ENCODE results near the gene EP400.
A peak's percentile ranks its signal among the peaks of the same experiment; 100 is the strongest.

EP400 gene, protein sequence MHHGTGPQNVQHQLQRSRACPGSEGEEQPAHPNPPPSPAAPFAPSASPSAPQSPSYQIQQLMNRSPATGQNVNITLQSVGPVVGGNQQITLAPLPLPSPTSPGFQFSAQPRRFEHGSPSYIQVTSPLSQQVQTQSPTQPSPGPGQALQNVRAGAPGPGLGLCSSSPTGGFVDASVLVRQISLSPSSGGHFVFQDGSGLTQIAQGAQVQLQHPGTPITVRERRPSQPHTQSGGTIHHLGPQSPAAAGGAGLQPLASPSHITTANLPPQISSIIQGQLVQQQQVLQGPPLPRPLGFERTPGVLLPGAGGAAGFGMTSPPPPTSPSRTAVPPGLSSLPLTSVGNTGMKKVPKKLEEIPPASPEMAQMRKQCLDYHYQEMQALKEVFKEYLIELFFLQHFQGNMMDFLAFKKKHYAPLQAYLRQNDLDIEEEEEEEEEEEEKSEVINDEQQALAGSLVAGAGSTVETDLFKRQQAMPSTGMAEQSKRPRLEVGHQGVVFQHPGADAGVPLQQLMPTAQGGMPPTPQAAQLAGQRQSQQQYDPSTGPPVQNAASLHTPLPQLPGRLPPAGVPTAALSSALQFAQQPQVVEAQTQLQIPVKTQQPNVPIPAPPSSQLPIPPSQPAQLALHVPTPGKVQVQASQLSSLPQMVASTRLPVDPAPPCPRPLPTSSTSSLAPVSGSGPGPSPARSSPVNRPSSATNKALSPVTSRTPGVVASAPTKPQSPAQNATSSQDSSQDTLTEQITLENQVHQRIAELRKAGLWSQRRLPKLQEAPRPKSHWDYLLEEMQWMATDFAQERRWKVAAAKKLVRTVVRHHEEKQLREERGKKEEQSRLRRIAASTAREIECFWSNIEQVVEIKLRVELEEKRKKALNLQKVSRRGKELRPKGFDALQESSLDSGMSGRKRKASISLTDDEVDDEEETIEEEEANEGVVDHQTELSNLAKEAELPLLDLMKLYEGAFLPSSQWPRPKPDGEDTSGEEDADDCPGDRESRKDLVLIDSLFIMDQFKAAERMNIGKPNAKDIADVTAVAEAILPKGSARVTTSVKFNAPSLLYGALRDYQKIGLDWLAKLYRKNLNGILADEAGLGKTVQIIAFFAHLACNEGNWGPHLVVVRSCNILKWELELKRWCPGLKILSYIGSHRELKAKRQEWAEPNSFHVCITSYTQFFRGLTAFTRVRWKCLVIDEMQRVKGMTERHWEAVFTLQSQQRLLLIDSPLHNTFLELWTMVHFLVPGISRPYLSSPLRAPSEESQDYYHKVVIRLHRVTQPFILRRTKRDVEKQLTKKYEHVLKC (N-terminal part only)

DNA sequence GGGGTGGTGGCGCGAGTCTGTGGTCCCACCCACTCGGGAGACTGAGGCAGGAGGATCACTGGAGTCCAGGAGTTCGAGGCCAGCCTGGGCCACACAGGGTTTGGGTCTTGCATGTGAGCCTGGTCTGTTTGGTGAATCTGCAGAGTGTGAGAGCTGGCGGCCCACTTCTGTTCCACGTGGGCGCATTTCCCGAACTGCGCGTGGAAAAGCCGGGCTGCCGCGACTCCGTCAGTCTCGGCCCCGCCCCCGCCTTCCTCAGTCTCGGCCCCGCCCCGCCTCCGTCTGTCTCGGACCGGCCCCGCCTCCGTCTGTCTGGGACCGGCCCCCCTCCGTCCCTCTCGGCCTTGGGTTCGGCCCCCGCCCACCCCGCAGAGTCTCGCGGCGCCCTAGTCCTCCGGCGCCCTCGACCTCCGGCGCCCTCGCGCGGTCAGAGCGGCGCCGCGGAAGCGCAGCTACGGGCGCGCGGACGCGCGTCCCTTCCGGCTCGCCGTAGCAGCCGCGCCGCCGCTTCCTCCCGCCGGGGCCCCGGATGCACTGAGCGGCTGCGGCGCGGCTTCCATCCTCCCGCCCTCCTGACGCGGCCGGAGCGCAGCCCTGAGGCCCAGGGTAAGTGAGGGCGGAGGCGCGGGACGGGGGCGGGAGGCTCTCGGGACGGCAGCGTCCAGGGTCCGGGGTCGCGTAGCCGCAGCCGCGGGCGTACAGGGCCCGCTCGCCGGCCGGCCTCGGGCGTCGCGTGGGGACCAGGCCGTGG, at the start of gene EP400:
Gene EP400 (plus strand): TSS at position 512 of the 751 bp plus-strand sequence. CDS start 10,678 bp downstream, outside the sequence.
- DNase-seq = peak; percentile 79

DNA sequence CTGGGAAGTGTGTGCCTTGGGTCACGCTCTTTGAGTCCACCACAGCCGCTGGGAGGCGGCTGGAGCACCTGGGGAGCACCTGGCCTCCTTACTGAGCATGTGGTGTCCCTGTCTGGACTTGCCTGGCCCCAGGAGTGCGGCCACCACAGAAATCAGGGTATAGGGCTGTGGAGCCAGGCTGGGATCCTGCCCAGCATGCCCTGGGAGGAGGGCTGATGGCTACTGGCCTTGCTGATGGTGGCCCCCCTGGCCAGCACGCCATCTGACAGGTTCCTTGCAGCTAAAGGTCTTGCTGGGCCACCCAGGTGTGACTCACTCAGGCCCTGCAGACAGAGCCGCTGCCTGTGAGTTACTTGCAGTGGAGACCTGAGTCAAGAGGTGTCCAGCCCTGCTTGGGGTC, 49.3 kb upstream of the EP400 start:
- no peak for DNase-seq

DNA sequence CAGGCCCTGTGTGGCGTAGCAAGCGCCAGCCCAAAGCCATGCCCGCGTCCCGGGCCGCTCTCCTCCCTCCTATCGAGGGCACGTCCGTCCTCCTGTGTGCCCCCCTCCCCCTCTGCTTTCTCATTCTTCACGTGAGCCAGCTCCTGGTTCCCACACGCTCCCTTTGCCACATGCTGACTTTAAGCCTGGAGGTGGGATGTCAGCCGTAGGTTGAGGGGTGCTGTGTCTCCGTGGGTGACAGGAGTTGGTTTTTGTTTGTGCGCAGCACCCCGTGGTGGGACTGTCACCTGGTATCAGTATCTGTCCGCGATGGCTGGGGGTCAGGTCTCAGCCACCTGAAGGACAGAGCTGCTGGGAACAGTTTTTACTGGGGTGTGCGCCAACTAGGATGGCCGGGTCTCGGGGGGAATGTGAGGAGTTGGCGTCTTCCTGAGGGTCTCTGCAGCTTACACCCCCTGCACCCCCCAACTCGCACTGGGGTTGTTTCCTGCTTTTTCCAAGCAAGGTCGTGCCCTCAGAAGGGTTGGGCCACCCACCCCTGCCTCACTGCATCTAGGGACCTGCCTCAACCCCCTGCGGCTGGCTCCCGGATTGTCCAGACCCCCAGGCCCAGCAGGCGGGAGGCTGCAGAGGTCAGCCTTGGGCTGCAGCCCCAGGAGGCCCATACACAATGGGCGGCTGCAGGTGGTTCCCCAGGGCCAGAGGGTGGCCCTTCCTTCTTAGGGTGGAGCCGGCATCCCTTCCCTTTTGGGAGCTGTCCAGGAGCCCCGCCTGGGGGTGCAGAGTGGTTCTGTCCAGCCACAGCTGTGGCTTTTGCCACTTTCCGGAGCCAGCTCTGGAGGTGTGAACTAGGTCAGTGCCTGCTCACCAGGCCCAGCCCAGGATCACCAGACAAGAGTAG, 48.1 kb upstream of the EP400 start:
- no peak for DNase-seq

DNA sequence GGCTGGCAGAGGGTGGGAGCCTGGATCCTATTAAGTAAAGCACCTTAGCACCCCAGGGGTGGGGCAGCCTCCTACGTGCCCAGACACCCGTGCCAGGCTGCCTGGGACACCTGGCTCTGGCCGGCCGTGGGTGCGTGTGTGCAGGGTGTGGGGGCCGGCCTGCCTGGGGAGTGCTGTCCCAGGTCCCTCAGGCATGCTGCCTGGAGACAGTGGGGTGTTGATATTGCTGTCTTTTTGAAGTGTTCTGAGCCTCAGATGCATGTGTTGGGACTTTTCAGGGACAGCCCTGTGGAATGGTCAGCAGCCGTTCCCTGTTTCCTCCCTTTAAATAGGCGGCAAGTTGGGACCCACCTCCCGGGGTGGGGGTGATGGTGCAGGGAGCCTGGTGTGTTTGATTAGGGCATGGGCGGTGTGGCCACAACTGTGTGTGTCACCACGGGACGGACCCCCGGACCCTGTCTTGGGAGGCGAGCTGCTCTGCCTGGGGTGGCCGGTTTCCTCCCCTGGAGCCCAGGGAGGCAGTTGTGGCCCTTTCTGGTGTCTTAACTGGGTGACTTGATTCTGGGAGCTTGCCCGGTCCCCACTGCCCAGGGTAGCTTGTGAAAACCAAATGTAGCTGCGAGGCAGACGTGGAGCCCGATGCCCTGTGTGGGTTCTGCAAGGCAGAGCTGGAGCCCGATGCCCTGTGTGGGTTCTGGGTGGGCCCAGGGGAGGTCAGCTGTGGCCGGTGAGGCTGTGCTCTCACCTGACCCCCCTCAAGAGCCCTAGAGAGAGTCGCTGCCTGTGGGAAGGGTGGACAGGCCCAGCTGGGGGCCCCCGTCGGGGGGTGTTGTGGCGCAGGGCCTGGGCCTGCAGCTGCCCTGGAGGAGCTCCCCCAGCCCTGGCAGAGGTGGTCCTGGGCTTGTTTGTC, 47.2 kb upstream of the EP400 start:
- DNase-seq = no peak

DNA sequence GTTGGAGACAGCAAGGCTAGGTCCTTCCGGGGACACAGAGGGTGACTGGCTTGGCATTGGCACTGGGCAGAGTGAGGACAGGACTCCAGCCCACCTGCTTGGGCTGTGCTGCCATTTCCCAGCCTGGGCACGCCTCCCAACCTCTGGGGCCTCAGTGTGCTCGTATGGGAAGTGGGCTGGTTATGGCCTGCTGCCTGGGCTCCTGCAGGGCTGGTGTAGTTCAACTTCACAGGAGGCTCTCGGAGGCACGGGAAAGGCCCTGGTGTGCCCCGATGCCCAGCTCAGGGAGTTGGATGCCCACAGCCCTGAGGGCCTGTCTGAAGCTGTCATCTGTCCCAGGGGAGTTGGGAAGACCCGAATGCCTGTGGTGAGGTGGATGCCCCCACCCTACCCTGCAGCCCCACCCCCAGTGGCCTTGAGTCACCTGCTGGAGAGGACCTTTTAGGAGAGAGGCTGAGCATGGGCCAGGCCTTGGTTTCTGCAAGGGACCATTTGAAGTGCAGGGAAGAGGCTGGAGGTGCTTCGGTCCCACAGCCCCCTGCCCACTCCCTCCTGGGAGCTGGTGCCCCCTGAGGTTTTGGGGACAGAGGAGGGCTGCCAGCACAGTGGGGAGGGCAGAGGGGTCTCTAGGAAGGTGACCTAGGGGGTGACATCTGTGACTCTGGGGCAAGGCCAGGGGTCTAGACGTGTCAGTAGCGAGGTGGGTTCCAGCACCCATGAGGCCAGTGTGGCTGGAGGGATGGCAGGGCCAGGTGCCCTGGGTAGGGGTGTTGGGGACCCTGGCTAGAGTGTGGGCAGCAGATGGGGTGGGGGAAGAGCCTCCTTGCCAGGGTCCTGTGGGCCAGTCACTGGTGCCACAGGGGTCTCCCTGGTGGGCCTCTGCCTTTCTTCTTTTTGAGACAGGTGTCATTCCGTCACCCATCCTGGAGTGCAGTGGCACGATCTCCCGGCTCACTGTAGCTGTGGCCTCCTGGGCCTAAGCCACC, 46.2 kb upstream of the EP400 start:
- DNase-seq = no peak

DNA sequence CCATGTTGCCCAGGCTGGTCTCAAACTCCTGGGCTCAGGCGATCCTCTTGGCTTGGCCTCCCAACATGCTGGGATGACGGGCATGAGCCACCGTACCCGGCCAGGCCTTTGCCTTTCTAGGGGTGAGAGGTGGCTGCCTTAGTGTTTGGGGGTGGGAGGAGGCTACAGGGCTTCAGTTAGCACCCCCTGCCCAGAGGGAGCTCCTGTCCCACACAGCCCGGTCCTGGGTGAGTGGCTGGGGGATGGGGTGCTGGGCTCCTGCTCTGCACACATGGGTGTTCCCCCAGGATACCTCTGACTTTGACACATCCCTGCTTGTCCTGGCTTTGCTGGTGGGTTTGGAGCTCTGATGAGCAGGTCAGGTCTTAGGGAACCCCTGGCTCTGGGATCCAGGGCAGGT, 45.4 kb upstream of the EP400 start:
- no peak for DNase-seq

DNA sequence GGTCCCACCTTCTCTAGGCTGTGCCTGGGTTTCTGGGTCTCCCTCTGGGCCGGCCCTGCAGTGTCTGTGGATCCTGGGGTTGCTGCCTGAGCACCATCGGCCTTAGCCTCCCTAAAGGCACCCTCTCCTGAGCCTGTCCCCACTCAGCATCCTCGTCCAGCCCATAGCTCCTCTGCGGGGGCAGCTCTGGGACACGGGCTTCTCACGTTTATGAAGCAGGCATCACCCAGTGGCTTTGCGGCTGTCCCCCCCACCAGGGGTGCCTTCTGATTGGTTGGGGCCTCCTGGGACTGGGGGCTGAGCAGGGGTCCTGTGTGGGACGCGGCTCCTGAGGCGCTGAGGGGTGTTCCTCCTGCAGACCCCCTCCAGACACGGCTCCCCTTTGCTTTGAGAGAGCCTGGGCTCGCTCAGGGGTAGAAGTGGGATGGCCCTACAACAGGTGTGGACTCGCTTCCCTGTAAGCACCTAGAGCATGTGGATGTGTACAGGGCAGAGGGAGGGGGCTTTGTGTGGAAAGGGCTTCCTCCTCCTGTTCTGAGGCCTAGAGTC, 44.6 kb upstream of the EP400 start:
- DNase-seq = no peak

DNA sequence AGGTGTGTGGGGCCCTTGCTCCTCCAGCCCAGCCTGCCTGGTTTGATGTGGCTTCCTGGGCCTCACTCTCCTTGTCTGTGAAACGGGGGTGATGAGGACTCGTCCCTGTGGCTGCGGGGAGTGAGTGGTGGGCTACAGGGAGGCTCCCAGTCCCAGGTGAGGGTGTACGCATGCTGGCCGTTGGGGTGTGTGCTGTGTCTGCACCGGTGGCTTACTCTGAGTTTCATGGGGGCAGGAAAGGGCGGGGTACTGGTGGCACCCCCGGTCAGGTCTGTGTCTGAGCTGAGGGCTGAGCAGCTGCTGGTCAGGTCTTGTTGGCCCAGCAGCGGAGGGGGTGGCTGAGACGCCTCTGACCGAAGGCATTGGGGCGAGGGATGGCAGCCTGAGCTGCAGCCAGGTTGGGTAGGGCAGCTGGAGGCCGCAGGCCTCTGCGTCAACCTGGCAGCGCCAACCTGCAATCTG, 44.1 kb upstream of the EP400 start:
- DNase-seq = no peak

DNA sequence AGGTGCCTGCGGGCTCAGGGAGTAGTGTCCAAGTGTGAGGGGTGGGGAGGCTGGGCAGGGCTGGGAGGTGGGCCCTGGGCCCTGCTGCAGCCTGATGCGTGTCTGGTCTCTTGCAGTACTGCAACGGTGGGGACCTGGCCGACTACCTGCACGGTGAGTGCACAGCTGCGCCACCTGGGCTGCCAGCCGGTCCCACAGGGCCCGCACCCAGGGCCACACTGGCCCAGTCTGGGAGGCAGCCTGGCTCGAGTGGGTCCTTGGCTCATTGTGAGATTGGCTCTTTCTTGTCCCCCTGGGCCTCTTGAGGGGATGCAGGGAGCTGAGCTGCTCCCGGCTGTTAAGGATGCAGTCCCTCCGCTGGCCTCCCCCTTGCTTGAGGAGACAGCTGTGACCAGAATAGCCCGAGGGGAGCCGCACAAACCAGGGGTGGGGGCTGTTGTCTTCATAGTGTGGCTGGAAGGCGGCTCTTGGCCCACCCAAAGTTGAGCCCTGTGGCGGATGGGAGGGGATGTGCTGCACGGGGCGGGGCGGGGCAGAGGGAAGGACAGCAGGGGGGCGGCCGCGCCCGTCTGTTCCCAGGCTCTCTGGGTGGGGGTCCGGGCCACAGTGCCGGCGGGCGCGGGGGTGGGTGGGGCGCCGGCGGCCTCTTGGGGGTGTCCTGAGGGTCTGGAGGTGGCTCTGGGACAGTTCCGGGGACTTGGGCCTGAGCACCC, 42.2 kb upstream of the EP400 start:
- no peak for DNase-seq

DNA sequence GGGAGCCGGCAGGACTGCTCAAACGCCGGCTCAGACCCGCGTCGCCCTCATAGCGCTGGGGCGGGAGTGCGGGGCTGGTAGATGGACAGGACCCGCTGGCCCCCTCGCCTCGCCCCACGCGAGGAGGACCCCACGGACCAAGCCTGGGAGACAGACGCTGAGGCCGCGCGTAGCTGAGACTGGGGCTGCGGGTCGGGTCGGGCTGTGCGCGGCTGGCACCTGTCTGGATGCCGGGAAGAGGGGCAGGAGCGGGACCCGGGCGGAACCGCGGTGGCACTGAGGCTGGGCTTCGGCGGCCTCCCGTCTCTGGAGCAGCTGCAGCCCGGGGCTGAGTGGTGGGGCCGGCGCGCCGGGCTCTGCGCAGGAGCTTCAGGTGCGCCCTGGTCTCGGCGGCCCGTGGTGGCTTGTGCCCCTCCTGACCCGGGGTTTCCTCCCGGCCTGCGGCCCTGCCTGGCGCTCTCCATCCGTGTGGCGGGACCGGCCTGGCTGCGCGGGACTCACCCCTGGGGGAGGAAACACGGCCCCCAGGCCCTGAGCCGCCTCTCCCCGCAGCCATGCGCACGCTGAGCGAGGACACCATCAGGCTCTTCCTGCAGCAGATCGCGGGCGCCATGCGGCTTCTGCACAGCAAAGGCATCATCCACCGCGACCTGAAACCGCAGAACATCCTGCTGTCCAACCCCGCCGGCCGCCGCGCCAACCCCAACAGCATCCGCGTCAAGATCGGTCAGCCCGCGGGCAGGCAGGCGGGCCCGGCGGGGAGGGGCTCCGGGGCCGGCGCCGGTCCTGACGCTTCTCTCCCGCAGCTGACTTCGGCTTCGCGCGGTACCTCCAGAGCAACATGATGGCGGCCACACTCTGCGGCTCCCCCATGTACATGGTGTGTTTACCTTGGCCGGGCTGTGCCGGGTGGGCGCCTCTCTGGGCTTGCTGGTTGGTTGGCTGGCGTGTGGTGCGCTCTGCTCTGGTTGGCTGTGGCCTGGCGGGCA, 41.4 kb upstream of the EP400 start:
- DNase-seq = no peak

DNA sequence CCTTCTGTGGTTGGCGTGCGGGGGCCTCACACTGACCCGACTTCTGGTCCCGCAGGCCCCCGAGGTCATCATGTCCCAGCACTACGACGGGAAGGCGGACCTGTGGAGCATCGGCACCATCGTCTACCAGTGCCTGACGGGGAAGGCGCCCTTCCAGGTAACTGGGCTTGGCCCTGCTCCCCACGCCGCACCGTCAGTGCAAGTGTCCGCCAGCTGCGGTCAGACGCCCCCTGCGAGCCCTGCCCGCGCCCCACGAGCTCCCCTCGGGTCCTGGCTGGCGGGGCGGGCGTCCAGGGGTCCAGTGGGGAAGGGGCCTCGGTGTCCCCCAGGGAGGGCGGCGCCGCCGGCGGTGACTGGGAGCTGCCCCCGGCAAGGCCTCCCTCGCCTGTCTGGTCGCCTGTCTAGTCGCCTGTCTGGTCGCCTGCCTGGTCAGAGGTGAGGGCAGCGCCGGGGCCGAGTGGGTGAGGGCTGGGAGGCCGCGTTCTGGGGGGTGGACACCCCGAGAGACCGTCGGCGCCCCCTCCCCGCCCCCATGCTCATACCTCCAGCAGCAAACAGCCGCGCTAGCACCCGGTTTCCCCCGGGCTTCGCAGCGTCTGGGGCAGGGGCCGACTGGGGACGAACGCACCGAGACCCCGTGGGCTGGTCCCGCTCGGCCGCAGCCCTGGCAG, 40.5 kb upstream of the EP400 start:
- no peak for DNase-seq

DNA sequence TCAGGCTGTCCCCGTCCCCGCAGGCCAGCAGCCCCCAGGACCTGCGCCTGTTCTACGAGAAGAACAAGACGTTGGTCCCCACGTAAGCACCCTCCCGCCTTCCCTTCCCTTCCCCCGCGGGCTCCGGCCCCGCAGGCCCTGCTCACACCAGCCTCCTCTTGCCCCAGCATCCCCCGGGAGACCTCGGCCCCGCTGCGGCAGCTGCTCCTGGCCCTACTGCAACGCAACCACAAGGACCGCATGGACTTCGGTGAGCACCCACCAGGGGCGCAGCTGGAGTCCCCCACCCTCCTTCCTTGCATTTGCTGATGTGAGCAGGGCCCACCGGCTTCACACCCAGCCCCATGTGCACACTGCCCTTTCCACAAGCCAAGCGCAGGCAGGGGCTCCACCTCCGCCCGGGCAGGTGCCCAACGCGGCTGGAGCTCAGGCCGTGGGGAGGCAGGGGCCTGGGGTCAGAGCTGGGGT, 40.0 kb upstream of the EP400 start:
- DNase-seq = no peak

DNA sequence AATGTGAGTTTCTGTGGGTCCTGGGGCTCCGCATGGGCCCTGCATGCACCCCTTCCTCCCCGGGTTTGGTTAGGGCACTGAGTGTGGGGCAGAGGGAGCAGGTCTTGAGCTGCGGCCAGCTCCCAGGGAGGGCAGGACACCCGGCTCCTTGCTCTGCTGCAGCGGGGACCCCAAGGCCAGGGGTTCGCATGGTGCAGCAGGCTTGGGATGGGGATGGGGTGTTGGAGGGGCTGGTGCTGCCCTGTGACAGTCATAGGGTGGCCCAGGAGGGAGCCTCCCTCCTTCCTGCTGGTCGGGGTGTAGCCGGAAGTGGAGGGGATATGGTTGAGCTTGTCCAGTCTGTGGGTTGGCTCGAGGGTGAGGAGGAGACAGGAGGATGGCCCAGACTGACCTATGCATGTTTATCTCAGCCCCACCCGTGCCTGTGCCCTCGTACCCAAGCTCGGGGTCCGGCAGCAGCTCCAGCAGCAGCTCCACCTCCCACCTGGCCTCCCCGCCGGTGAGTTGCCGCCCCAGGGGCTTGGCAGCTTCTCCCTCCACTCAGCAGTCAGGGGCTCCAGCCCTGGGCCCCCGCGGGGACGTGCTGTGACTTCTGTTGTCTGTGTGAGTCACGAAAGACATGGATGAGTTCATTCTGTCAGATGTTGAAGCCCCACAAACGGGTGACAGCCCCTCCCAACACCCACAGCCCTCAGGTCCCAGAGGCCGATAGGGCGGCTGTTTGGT, 39.3 kb upstream of the EP400 start:
- no peak for DNase-seq

DNA sequence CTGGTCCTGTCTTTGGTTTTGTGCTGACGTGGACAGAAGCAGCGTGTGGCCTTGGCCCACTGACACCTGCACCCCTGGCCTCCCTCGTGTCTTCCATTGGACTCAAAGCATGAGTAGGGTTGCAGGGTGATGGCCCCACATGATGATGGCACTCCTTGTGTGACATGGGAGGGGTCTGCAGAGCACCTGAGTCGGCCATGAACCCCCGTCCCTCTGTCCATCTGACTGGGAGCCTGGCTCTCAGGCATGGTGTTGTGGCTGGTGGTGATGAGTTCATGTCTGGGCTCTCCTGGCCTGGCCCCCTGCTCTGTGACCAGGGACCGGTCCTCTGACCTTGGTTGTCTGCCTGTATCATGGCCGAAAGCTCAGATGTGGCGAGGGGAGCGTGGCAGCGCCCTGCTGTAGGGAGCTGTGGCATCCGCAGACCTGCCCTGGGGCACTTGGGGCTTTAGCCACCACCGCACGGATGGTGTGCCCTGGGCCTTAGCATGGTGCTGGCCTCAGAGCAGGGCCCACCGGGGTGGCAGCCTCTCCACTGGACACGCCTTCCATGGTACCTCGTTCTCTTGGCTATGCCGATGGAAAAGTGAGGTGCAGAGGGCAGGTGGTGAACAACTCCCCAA, 38.6 kb upstream of the EP400 start:
- no peak for DNase-seq
